GM18508 (cell line): ENCODE results near the gene C10orf95.

ENCODE experiments used
- ATAC-seq: cut with Tn5 transposase; IDR thresholded peaks from one replicate; pipeline ENCODE4 v1.9.1; 2021; ENCODE audit warnings: moderate number of reproducible peaks; ENCODE audit not compliant: insufficient read depth, unreplicated experiment

C10orf95 gene

GRCh38 chr10:102419269-102420180 lies 31.8 kb downstream of the C10orf95 start:
- ATAC-seq, result no peak

- ATAC-seq, result no peak
Measured at GRCh38 chr10:102418622-102419268, 32.6 kb downstream of the C10orf95 start, which contains the start of gene PSD. PSD (minus strand) TSS chr10:102418785; CDS start chr10:102417038, 1,747 bp downstream.

DNA sequence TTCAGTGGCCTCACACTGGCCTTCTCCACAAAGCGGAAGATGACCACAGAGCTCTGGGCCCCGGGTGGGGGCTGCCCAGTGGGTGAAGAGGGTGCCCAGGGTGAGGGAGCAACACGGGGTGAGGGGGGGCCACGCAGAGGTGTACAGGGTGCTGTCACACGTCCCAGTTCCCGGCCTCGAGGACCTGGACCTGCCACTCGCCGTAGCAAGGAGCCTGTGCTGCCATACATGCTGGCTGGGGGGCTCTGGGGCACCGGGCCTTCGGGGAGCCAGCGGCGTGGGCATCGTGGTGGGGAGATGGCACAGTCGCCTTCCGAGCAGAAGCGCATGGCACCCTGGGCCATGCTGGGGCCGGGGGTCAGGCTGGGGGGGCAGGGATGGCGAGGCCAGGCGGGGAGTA lies 34.6 kb downstream of the C10orf95 start:
- ATAC-seq, result no peak

DNA sequence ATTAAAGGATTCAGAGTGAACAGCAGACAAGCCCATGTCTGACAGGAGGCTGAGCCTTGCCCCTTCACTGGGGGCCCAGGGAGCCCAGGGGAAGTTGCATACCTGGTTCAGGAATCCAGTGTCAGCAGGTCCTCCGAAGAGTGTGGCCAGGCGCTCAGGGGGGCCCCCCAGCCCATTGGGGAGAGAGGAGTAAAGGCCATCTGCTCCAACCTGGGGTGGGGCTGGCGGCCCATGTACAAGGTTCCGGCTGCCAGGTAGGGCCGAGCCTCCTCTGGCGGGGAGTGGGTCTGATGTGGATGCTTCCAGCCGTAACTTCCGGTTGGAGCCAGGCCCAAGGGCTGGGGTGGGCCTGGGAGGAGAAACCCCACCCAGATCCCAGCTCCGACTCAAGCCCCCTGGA lies 35.1 kb downstream of the C10orf95 start:
- no peak for ATAC-seq

- ATAC-seq, result no peak
Measured at GRCh38 chr10:102414749-102415148, 36.6 kb downstream of the C10orf95 start.

GRCh38 chr10:102413806-102414561 lies 37.4 kb downstream of the C10orf95 start:
- no peak for ATAC-seq

GRCh38 chr10:102413053-102413705 lies 38.2 kb downstream of the C10orf95 start:
- no peak for ATAC-seq

- no peak for ATAC-seq
Measured at GRCh38 chr10:102412293-102412692, 39.0 kb downstream of the C10orf95 start.

GRCh38 chr10:102411341-102412255 lies 39.7 kb downstream of the C10orf95 start:
- no peak for ATAC-seq

DNA sequence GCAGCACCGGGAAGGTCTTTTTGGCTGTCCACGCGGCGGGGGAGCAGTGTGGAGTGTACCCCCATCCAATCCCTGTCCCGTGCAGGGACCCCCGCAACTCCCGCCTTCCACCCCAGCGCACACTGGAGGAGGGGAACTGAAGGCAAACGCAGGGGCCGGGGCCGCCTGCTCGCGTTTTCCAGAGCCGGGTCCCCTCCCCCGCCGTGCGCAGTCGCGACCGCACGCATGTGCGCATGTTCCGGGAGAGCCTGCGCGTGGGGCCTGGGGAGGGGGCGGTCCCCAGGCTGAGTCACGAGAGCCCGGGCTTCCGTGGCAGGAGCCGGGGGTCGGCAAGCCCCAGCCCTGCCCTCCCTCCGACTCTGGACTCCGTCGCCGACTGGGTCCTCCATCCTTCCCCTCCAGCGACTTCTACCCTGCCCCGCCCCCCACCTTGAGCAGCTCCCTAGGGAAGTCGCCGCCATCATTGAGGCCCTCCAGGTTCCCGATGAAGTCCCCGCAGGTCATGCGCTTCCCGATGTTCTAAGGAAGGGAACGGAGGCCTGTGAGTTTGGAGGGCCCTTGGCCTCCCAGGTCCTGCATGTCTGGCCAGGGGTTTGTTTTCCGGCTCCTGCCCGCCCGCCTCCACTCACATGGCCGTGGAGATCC lies 40.8 kb downstream of the C10orf95 start:
- no peak for ATAC-seq

GRCh38 chr10:102409604-102410428 lies 41.5 kb downstream of the C10orf95 start:
- ATAC-seq, result no peak

DNA sequence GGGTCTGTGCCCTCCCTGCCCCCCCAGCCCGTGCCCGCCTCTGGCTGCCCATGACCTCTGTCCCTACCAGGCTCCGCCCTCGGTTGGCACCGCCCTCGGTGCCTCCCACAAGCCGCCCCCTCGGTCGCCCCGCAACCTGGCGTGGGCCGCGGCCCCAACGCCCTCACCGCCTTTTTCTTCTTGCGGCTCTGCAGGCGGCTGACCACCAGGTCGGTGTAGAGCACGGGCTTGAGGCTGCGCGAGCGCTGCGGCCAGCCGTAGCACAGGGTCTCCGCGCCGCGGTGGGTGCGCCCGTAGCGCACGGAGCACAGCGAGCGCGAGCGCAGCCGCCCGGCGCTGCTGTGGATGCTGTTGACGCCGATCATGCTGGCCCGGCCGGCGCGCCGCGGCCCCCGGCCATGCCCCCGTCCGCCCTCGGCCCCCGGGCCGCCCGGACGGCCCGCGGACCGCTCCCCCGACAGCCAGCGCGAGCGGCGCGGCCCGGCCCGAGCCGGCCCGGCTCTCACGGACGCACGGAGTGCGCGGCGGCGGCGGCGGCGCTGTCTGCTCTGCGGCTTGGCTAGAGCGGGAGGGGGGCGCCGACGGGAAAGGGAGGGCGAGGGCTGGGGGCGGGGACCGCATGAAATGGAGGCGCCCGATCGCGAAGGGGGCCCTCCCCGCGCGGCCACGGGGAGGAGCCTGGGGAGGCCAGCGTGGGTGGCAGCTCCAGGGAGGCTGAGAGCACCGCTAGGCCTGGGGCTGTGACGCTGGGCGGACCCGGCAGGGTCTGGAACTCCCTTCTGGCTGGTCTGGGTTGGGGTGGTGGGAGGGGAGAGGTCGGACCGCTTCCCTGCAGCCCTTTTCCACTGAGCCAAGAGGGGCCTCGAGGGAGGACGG lies 42.4 kb downstream of the C10orf95 start:
- no peak for ATAC-seq

DNA sequence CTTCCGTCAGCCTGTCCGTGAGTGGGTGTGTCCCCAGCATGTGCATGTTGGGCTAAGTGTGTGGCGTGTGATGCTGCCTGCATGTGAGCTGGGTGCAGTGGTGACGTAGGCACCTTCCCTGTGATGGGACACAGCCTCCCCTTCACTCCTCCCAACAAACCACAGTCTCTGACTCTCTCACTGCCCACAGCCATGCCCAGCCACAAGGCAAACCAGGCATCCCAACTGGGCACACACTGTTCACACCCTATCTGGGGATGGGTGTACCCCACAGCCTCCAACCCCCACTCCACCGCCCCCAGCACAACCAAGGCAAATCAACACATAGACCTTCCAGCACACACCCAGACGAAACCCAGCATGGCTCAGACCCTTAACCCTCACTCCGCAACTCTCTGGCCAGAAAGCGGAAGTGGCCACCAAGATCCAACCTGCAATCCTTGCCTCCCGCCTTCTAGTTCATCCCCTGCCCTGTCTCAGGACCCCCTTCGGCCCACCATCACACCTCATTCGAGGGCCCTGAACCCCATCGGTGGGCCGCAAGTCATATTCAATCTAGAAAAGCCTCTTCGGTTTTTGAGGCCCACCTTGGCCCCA lies 43.1 kb downstream of the C10orf95 start:
- ATAC-seq, result no peak

GRCh38 chr10:102407425-102408130 lies 43.8 kb downstream of the C10orf95 start:
- ATAC-seq, result no peak

- no peak for ATAC-seq
Measured at GRCh38 chr10:102406815-102407214, 44.5 kb downstream of the C10orf95 start.

GRCh38 chr10:102405632-102406031 lies 45.7 kb downstream of the C10orf95 start:
- ATAC-seq, result no peak
